Lower leg skin (tissue), 4 donors: ENCODE measurements around the gene FANCC. TPM values are rescaled to one million over a fixed set of nuclear protein-coding genes. Genes with fewer than 3 reads are reported as not detected.
"Not testable (repeated sequence)": the region's sequence is repeated elsewhere in the genome, so short reads cannot be mapped to it uniquely, and the experiment has no call there.

Experiments used
- DNase-seq, 2 donors: peaks; one replicate each; pipeline ENCODE4 v3.0.0-alpha.2; 2019; ENCODE audit warnings: low spot score in 2 of 2
- H3K4me3 ChIP-seq: fragments of 200-600 bp; sonication (generic); 2 replicates; pipeline ENCODE4 v1.5.1; 2017; ENCODE audit warnings: mild to moderate bottlenecking, low read depth; ENCODE audit not compliant: poor library complexity, severe bottlenecking
- CTCF ChIP-seq, 3 donors: fragments of 450-650 bp; IDR thresholded peaks; one replicate each; pipeline ENCODE4 v1.5.1; 2016; ENCODE audit warnings: antibody characterized with exemption in 3 of 3, mild to moderate bottlenecking in 3 of 3, moderate library complexity in 2 of 3
- POLR2A ChIP-seq, 2 donors: fragments of 450-650 bp; IDR thresholded peaks; one replicate each; pipeline ENCODE4 v1.6.1; 2016 to 2017; ENCODE audit warnings: antibody characterized with exemption in 2 of 2, mild to moderate bottlenecking in 1 of 2, moderate library complexity in 1 of 2
- WGBS, 2 donors: methylation state at CpG; one replicate each; pipeline ENCODE4 v1.1.5; 2018; 5-methylcytosine and 5-hydroxymethylcytosine counted together
- intact Hi-C: fragments of 100-400 bp; cut with DNase I; formaldehyde crosslinking; loops from one replicate; pipeline ENCODE4 v1.15.0; 2023; ENCODE audit warnings: low total_unique reads
- total RNA-seq, 4 donors: library from RNA; depleted of rRNA; stranded (reverse); fragments of >200 nt; gene quantifications; one replicate each; pipeline ENCODE4 v1.1.0, GENCODE V29; 2016

The FANCC gene
- total RNA-seq, 4 donors from 2014 or later: 6.7 to 10.2 (median 8.1) TPM

DNA sequence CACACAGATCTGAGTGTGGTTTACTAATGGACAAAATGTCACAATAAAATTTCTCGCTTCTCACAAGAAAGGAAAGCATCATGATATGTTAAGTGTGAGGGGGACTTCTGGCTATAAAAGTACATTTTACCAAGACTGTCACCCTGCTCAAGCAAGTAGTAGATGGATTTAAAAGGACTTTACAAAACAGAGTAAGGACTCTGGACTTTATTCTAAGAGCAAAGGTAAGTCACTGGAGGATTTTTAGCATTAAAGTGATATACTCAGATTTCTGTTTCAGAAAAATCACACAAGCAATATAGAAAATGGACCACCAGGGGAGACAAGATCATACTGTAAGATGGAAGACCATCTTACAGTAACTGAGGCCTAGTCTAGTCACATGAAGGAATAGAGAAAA lies 19.7 kb downstream of the FANCC start:
- DNase-seq: no peak
- TF ChIP-seq CTCF (IDR thresholded peaks at IDR 0.05) (no peak), POLR2A (IDR thresholded peaks at IDR 0.05) (no peak)

DNA sequence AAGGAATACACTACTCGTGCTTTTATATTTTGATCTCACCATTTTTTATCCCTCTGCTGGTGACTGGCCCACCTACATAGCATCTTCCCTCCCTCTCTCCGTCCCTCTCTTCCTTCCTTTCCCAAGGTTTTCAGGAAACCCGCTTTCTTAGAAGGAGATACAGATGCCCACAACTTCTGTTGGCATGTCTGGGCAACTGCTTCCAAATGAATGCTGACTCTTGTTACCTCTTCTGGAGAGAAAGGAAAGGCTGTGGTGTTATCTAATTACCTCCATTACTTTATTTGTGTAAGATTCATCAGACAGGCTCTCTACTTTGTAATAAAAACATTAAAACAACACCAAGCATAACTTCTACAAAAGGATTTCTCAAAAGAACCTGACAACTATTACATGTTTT lies 20.2 kb downstream of the FANCC start:
- TF ChIP-seq CTCF (IDR thresholded peaks at IDR 0.05) (no peak), POLR2A (IDR thresholded peaks at IDR 0.05) (no peak)
- intact Hi-C loops: no loop called here
- no peak overlapping the region for H3K4me3 ChIP-seq
- DNase-seq: no peak
- 91 to 92% methylated on average over 3 of the region's 3 CpGs for WGBS, 2 donors

More for the DNA sequence above, 19.7 kb downstream of the FANCC start:
- intact Hi-C loops: no loop called here
- H3K4me3 ChIP-seq: no peak overlapping the region
- WGBS, 2 donors: 98% methylated on average over 1 of the region's 1 CpG

- intact Hi-C loops: no loop called here
- 95 to 96% methylated on average over 1 of the region's 1 CpG for WGBS, 2 donors
- TF ChIP-seq CTCF (IDR thresholded peaks at IDR 0.05) (no peak), POLR2A (IDR thresholded peaks at IDR 0.05) (no peak)
- no peak for DNase-seq
- H3K4me3 ChIP-seq: no peak overlapping the region
These were observed 20.7 kb downstream of the FANCC start for GRCh38 chr9:95296761-95297160.

DNA sequence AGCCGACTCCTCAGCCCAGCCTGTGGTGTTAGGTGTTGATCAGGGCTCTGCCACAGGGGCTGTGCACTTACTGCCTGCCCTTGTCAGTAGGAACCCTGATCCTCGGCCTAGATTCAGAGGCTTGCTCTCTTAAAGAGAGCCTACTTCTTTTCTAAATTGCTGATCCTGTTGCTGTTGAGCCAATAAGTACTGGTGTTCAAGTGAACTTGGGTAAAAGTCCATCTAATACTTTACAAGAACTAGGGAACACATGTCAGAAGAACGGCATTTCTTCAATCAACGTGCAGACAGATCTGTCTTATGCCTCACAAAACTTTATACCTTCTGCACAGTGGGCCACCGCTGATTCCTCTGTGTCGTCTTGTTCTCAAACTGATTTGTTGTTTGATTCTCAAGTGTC lies 24.2 kb downstream of the FANCC start:
- WGBS, 2 donors: 94 to 95% methylated on average over 6 of the region's 6 CpGs
- DNase-seq, intact Hi-C loops, H3K4me3 ChIP-seq: not testable (repeated sequence)

- intact Hi-C loops: no loop called here
- H3K4me3 ChIP-seq: no peak overlapping the region
- WGBS, 2 donors: 97 to 98% methylated on average over 23 to 39 of the region's 41 CpGs
- DNase-seq: no peak
- TF ChIP-seq POLR2A (IDR thresholded peaks at IDR 0.05) (no peak), CTCF (IDR thresholded peaks at IDR 0.05) (no peak)
These were observed 25.3 kb downstream of the FANCC start for GRCh38 chr9:95292226-95292625.

DNA sequence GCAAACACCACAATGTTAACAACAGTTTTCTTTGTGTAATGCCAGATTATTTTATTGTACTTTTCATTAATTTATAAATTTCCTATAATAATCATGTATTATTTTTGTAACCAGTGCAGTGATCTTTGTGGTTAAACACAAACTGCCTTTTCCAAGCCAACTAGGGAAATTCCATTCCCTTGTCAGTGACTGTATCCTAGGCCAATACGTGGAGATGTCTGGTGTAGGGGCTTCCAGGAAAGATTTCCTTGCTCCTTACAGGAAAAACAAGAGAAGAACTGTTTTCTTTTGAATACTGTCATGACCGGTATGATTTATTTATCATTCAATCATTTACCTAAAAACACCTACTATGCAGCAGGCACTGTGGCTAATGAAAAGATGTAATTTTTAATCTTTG lies 31.4 kb downstream of the FANCC start:
- intact Hi-C loops: no loop called here
- no peak for DNase-seq
- H3K4me3 ChIP-seq: no peak overlapping the region
- WGBS, 2 donors: 54 to 63% methylated on average over 2 of the region's 2 CpGs
- TF ChIP-seq CTCF (IDR thresholded peaks at IDR 0.05) (no peak), POLR2A (IDR thresholded peaks at IDR 0.05) (no peak)
